C1 segment of cervical spinal cord (tissue), 14 donors: Measurements from ENCODE around the gene ERCC3.

Experiments
- DNase-seq, 14 donors: peaks; one replicate each; lab custom pipeline; 2025; lab: John Stamatoyannopoulos, UW

The ERCC3 gene

DNA sequence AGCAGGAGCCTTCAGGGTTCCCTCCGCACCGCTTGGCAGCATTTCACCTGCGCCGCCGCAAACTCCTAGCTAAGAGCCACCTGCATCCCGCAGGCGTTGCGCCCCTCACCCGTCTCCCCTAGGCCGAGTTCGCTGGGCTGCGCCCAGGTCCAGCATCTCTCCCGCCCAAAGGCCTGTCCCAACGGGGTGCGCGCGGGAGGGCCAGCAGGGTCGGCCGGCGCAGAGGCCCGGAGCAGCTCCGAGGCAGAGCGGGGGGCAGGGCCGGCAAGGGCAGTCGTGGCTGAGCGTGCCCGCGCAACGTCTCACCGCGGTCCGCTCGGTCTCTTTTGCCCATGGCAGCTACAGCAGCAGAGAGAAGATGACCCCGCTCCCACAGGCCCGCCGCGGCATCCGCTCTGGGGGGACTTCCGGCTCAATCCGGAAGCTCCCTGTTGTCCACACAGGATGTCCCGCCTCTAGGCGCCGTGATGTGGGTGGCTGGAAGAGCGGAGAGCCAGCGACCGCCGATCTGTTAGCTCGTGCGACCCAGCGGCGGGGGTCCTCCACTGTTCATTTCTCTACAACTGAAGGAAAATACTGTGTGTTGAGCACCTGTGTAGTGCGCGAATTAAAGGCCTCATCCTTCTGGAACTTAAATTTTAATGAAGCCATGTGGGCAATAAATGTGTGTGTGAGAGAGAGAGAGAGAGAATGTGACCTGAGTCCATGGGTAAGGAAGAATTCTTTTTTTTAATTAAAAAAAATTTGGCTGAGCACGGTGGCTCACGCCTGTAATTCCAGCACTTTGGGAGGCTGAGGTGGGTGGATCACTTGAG is at the start of gene ERCC3:
TSS of gene ERCC3 (minus strand) at position 397 of the 815 bp plus-strand sequence. CDS start at position 334, 63 bp downstream.
- peak in 13 of 14 donors; percentile 27 to 80 (median 61) for DNase-seq

DNA sequence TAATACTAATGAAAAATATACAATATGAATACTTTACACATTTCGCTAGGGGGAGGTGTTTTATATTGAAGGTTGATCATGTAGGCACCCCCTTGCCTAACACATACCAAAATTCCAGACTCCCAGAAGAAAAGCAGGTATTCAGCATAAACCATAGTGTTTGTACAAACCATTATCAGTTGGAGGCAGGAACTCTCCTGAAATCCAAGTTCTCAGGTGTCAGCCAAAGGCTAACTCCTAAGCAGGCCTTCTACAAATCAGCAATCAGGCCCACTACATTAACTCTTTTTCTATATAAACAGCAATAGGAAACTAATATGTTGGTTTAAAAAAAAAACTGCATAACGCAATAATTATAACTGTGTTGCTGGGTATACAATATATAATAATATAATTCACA is 49.3 kb upstream of the ERCC3 start:
- no peak for DNase-seq

DNA sequence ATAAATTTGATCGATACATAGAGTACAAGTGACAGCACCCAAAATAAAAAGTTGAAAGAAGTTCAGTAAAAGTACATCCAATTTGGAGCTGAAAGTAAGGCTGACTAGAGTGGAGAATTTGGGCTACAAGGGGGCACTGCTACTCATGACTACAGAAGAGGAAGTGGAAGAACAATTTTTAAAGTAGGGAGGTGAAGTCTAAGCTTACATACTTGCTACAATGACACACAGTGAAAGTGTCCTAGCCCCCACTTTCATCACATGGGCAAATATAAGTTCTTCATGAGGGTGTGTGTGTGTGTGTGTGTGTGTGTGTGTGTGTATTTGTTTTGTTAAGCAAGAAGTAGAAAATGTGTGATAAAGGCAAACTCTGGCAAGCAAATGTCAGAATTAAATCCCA is 48.2 kb upstream of the ERCC3 start:
- DNase-seq, result no peak

DNA sequence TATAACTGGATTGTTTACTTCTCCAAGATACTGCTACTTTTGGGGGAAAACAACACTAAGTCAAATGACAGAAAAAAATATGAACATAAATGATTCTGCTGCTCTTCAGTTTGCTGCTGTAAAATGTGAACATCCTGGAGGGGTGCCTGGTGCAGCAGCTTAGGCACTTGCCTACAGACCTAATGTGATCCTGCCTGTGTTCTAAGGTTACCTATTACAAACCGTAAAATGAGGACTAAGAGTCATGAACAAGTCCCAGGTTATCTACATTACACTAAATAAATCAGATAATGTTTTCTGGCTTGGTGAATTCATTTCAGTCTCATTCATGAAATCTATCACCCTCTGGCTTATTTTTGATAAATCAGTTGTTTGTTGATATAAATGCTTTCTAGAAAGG is 38.4 kb upstream of the ERCC3 start:
- DNase-seq, result no peak

DNA sequence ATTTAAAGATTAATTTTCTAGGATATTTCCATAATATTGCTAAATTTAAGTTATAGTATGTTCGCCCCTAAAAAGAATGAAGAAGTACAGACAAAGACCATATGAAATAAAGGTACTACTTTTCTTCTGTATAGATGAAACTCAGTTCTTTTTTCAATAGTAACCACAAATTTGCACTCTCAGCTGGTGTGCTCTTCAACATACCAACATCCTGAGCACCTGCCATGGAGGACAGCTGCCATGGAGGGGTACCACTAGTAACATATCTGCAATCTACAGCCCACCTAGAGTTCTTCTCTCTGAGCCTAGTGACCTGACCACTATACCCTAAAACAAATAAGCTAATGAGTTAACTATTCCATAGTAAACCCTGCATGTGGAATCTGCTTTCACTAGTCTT is 36.8 kb upstream of the ERCC3 start:
- DNase-seq, result no peak

DNA sequence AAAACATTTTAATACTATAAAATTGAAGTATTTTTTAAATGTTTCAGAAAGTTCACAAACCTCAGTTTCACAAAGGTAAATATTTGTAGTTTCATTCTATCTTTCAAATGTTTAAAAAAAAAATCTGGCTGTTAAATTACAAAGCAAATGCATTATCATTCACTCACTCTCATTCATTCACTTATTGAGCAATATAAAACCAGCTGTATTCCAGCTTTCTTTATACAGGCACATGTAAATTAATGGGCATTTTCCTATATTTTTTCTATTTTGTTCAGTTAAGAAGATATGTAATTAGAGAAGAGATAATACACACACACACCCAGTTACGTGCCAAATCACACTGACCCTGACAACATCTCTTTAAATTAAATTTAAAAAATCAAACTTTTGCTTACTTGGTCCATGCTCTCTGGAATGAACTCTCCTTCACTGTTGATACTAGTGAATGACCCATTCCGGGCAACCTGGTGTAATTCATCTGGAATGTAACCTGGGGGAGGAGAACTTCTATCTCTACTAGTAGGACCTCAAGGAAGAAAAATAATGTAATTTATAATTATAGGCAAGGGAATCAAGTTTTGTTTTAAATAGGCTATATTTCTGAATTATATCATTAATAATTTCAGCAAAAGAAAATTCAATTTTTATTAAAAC is 32.5 kb upstream of the ERCC3 start:
- DNase-seq, result no peak

DNA sequence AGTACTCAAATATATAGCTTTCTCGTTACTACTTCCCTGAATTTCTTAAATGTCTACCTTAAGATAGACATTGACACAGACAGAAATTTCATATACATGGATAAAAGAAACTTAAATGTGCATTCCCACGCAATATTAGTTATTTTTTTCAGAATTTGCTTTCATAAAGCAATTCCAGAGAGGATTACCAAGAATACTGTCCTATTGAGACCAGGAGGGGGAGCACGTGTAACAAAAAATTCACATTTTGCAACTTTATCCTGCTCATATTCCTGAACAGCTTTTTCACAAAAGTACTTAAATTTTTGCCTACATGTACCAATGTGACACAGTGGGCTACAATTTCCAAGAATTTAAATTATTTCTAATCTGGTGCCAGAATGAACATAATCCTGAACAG is 30.7 kb upstream of the ERCC3 start:
- DNase-seq, result peak in 2 of 14 donors; percentile 3 to 7

DNA sequence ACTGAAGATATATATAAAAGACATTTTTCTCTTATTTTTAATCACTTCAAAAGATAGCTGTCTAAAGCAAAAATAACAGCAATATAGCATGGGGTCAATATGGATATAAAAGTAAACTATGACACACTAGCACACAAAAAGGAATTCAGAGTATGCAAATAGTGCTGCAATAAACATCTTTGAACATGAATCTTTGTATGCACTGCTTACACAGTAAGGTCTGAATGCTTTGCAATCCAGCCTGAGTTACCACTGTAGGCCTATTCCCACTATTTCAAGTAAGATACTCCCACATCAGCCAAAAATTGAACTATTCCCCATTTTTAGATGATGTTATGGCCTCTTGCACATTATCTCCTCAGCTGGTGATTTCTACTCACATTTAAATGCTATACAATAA is 27.4 kb upstream of the ERCC3 start:
- no peak for DNase-seq

DNA sequence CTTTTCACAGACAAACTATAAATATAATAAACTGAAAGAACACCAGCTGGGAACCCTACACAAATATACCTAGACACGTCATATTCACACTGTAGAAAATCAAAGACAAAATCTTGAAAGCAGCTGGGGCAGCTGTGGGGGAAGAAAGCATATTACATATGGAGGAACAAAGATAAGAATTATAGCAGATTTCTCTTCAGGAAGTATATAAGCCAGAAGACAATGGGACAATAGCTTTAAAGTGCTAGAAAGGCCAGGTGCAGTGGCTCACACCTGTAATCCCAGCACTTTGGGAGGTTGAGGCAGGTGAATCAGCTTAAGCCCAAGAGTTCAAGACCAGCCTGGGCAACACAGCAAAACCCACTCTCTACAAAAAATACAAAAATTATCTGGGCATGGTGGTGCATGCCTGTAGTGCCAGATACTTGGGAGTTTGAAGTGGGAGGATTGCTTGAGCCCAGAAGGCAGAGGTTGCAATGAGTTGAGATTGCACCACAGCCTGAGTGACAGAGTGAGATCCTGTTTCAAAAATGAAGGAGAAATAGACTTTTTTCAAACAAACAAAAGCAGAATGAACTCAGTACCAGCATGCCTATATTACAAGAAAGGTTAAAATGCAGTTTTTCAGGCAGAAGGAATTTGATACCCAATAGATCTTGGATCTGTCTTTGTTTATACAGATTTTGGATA is 26.8 kb upstream of the ERCC3 start:
- DNase-seq, result no peak

DNA sequence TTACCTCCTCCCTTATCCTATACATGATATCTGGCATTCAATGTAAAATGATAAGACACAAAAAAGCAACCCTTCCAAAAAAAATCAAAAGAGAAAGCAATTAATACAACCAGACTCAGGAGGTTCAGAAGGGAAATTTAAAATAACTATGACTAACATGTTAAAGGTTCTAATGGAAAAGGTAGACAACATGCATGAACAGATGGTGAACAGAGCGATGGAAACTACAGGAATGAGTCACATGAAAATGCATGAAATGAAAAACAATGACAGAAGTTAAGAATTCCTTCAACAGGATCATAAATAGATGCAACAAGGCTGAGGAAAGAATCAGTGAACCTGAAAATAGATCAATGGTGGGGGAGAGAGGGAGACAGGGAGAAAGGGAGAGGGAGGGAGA is 26.1 kb upstream of the ERCC3 start:
- no peak for DNase-seq

DNA sequence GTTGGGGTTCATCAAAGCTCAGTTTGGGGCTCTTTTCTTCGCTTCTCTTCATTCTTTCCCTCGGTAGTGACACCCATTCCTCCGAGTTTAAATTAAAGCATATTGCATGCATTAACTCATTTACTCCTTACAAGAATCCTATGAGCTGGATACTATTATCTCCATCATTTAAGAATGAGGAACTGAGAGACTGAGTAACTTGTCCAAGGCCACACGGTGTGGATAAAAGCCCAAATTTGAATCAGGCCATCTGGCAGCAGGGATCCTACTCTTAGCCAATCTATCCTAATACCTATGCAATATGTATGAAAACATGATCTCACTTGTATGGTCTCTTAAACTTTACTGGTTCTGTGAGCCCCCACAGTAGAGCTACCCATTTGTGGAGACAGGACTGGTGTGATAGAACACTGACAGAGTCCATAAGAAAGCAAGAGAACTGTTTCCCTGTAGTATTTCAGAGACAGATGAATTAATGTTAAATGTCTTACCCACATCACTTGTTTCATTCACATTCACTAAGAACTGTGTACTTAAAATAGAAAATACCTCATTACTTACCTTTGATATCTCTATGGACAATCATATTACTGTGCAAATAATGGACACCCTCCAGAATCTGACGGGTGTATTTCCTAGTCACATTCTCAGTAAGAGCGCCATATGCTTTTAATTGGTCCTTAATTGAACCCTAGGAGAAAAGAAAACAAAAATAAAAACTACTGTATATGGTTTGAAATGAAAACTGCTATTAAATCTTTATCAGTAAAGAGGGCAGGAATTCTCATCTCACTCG is 20.4 kb upstream of the ERCC3 start:
- DNase-seq, result no peak

DNA sequence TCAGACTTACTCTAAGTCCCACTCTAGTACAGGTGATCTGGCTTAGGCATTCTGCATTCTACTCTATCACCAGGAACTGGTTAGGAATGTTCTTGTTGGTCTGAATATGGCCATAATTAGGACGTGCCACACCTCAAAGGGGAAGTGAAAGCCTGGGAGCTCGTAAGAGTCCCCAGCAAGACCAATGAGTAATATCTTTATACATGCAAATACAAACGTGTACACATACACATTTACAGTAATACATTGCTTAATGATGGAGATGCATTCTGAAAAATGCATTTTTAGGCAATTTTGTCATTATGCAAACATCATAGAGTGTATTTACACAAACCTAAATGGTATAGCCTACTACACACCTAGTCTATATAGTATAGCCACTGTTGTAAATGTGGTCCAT is 19.5 kb upstream of the ERCC3 start:
- no peak for DNase-seq

DNA sequence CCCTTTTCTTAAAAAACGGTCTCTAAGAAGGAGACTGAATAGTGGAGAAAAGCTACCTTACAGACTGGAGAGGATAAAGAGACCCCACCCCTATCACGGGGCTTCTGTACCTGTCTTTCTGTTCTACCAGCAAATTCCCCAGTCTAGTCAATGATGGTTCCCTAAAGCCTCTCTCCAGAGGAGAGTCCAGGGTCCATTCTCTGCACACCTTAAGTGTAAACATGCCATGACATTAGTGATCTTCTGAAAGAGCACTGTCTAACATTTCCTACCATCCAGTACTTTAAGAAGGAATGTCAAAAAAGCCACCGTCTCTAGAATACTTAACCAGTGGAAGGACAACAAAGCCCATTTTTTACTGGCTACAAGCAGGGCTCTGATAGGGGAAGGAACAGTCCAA is 17.0 kb upstream of the ERCC3 start:
- no peak for DNase-seq

DNA sequence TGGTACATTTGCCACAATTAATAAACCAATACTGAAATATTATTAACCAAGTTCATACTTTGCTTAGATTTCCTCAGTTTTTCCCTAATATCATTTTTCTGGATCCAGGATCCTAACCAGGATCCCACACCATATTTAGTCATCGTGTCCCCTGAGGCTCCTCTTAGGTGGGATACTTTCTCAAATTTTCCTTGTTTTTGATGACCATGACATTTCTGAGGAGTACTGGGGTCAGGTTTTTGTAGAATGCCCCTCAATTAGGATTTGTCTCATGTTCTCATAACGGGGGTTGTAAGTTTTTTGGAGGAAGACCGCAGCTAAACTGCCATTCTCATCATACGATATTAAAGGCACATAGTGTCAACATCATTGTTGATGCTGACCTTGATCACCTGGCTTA is 15.5 kb upstream of the ERCC3 start:
- no peak for DNase-seq

DNA sequence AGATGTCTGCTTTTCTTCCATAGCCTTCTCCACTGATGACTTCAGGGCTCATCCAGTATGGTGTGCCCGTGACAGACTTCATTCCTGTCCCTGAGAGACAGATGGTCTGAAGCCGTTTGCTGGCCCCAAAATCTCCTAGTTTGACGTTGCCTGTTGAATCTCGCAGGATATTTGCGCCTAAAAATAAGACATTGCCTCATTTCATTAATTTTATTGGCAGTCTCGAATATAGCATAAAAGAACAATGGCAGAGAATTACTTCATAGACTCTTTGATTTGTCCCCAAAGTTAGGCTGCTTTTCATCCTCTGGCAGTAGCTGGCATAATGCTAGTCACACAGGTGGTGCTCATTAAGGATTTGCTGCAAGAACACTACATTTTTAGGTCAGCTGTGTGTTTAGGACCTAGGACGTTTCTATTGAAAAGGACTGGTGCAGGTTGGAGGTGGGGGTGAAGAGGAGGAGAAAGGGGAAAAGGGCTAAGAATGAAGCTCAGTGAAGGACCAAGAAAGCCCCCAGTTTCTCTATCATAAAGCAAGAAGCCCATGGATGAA is 14.7 kb upstream of the ERCC3 start:
- peak in 1 of 14 donors; percentile 72 for DNase-seq

DNA sequence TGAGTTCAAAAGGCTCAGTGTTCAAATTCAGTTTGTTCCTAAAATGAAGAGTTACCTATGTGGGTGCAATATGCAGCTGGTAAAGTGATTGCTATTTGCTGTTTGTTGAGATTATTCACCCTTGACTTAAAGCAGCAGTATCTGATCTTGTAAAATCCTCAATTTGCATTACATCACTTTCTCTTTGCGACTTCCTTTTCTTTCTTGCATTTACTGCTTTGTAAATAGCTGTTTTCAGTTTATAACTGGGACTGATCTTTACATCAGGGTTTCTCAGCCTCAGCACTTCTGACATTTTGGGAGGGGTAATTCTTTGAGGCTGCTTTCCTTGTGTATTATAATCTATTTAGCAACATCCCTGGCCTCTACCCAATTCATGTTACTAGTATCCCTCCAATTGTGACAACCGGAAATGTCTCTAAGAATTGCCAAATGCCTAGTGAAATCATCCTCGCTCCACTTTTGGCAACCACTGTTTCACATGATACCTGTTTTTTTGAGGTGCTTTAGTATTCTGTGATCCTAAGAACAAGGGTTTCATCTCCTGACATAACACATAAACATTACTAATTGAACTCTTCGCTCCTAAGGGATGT is 12.1 kb upstream of the ERCC3 start:
- no peak for DNase-seq

DNA sequence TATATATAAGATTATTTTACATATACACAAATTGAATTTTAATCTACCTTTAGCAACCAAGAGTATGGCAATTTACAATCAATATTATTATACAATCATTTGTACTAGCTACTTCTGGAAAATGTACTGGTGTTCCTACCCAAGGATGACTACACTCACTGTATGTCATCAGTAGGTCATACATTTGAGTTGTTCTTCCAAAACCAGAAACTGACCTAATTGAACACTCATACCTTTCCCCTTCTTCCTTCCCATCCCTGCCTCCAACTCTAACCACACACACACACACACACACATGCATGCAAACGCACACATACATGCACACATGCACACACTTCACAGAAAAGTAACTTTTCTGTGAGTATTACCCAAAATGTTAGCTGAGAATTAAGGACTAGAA is 8.2 kb upstream of the ERCC3 start:
- no peak for DNase-seq

DNA sequence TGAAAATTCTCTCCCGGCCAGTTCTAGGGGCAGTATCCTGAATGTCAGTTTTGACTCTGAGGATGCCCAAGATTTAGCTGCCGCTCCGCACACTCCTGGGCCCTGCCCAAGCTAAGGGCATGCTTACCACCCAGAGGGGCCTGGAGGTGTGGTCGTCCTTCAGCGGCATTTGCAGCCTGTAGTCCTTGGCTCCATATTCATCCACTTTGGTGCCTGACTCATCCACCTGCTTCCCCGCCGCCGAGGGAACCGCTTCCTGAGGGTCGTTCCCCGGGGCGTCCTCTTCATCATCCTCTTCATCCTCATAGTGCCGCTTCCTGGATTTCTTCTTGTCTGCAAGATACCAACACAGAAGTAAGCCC is 577 bp downstream of the ERCC3 start:
- DNase-seq, result no peak

DNA sequence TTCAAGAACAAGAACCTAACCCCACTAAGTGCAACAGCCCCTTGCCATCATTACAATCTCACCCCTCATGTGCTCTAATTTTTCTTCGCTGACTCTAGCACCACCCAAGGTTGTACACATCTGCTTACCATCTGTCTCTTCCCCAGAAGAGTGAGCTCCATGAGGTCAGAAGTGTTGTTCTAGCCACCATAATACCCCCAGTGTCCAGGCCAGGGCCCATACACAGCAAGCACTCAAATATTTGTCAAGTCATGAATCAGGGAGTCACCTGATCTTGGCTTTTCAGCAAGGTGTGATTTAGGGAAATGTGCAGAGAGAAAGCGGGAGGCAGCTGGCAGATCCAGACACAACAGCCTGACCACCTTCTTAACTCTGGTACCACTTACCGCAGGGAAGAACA is 5.7 kb downstream of the ERCC3 start:
- no peak for DNase-seq

DNA sequence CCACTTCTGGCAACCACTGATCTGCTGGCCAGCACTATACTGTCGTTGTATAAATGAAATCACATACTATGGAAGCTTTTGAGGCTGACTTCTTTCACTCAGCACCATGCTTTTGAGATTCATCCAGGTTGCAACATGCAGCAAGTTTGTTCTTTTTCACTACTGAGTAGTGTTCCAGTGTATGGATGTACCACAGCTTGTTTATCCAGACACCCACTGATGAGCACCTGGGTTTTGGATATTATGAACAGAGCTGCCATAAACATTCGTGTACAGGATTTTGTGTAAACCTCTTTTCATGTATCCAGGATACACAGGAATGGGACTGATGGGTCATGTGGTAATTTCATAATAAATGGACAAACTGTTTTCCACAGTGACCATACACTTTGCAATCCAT is 10.7 kb downstream of the ERCC3 start:
- no peak for DNase-seq

DNA sequence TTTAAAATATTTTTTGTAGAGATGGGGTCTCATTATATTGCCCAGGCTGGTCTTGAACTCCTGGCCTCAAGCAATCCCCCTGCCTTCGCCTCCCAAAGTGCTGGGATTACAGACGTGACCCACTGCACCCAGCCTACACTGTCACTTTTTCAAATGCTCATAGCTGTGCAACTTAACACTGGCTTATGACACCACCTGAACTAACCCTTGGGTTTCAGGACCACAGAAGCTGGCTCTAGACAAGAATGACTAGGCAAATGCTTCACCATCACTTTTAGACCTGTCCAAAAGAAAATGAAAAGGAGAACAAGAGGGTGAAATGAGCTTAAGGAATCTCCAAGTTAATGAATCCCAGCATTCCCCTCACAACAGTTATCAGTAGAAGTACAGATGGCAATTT is 13.3 kb downstream of the ERCC3 start:
- DNase-seq, result no peak
